Measurements from ENCODE around the gene ADAMTSL4.

DNA sequence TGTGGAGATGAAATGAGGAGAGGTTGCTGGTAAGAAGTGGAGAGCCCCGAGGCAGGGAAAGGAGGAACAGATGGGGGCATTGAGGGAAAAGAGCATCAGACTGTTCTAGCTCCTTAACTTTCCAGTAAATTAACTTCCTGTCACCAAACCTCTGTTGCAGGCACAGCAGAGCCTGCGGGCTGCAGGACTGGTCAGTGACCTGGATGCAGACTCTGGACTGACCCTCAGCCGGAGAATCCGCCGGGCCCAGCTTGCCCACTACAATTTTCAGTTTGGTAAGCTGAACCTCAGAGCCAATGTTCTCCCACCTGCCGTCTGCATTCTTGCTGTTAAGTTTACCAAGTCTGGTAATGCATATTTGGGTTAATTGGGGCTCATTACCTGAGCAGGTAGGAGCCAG lies 43.8 kb upstream of the ADAMTSL4 start:
- TF ChIP-seq CTCF (IDR thresholded peaks at IDR 0.05 in 8 of 11, conservative IDR thresholded peaks at IDR 0.05 in 3 of 11) (no peak), POLR2AphosphoS5 (IDR thresholded peaks at IDR 0.05) (no peak), POLR2A (IDR thresholded peaks at IDR 0.05) (no peak)

Measured in spleen (tissue), 7 donors.